ENCODE measurements around the gene CENPO.

The CENPO gene

DNA sequence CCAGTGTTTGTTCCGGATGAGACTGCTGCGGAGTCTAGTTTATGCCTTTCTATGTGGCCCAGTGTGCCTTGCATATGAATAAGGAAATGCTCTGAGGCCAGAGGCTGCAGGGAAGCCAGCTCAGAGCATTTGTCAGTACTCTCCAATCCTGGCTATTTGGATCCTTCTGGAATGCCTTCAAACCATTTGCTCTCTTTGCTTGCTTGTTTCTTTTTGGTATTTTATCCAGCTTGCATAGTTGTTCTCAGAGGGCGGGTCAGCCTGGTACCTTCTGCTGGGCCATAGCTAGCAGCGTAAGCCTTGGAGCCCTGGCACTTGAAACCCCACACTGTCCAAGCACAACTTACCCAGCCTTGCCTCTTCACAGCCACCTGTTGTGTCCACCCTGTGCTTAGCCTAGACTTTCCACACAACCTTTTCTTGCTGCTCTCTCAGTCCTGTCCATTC lies 20.5 kb downstream of the CENPO start:
- Histone ChIP-seq H3K9me3 (no peaks in the 10 kb centered on the region), H3K4me1 (no peaks in the 10 kb centered on the region), H3K36me3 (peaks cover 43% of the 10 kb centered on the region), H3K4me3 (ENCODE audit: low read depth, low read length) (no peak overlapping the region), H3K27me3 (no peaks in the 10 kb centered on the region)
- DNase-seq, result no peak
- TF ChIP-seq, protein P1, sequence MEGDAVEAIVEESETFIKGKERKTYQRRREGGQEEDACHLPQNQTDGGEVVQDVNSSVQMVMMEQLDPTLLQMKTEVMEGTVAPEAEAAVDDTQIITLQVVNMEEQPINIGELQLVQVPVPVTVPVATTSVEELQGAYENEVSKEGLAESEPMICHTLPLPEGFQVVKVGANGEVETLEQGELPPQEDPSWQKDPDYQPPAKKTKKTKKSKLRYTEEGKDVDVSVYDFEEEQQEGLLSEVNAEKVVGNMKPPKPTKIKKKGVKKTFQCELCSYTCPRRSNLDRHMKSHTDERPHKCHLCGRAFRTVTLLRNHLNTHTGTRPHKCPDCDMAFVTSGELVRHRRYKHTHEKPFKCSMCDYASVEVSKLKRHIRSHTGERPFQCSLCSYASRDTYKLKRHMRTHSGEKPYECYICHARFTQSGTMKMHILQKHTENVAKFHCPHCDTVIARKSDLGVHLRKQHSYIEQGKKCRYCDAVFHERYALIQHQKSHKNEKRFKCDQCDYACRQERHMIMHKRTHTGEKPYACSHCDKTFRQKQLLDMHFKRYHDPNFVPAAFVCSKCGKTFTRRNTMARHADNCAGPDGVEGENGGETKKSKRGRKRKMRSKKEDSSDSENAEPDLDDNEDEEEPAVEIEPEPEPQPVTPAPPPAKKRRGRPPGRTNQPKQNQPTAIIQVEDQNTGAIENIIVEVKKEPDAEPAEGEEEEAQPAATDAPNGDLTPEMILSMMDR (IDR thresholded peaks at IDR 0.05; ENCODE audit: low read depth, low read length), result no peak

DNA sequence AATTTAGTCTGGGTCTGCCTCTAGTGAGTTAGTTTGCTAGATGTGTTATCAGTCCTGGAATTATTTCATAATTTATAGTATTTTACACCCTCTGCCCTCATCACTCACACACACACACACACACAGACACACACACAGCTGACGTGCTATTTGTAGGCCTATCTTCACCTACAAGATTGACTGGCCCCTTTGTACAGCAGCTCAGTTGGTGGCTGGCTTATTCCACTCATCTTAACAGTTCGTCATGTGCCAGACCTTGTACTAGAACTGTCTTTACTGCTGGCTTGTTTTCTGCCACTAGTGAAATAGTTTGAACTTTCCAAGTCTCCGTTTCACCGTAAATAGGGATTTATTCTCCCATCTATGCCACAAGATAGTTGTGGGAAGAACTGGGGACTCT lies 21.3 kb downstream of the CENPO start:
- Histone ChIP-seq H3K4me1 (no peaks in the 10 kb centered on the region), H3K4me3 (ENCODE audit: low read depth, low read length) (no peak overlapping the region), H3K9me3 (no peaks in the 10 kb centered on the region), H3K27me3 (no peaks in the 10 kb centered on the region), H3K36me3 (peaks cover 51% of the 10 kb centered on the region)
- no peak for DNase-seq
- TF ChIP-seq, protein P1 (IDR thresholded peaks at IDR 0.05; ENCODE audit: low read depth, low read length), result no peak

DNA sequence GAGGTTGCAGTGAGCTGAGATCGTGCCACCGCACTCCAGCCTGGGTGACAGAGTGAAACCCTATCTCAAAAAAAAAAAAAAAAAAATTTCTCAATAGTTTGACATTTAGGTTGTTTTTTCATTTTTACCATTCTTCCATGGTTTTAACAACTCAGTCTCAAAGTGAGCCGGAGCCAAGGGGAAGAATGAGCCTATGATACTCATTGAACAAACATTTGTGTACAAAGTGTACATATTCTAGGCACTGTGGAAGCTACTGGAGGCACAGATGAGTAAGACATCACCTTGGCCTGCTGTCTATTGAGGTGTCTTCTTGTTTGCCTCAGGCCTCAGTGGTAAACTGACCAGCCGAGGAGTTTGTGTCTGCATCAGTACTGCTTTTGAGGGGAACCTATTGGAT lies 21.9 kb downstream of the CENPO start:
- DNase-seq, result no peak
- Histone ChIP-seq H3K36me3 (peaks cover 55% of the 10 kb centered on the region), H3K4me3 (ENCODE audit: low read depth, low read length) (no peak overlapping the region), H3K27me3 (no peaks in the 10 kb centered on the region), H3K9me3 (no peaks in the 10 kb centered on the region), H3K4me1 (no peaks in the 10 kb centered on the region)
- TF ChIP-seq, protein P1 (IDR thresholded peaks at IDR 0.05; ENCODE audit: low read depth, low read length), result no peak

DNA sequence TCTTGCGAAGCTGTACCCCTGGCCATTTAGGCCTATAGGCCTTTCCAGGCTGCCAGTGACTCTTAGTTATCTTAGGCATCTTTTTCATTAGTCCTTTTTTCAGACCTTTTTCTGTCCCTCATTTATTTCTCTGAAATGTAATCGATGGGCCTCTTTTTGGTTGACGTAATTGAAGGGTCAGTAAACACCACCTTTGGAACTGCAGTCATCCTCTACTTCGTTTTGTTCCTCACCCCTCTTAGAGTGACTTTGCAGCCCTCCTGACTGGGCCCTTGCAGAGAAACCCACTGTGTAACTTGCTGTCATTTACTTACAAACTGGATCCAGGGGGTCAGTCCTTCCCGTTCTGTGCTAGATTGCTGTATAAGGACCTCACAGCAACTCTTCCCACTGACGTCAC lies 23.2 kb downstream of the CENPO start:
- TF ChIP-seq, protein P1 (IDR thresholded peaks at IDR 0.05; ENCODE audit: low read depth, low read length), result no peak
- H3K4me3 ChIP-seq (ENCODE audit: low read depth, low read length), result no peak overlapping the region
- peaks cover 67% of the 10 kb centered on the region for H3K36me3 ChIP-seq
- H3K9me3 ChIP-seq, result no peaks in the 10 kb centered on the region
- H3K27me3 ChIP-seq, result no peaks in the 10 kb centered on the region
- no peaks in the 10 kb centered on the region for H3K4me1 ChIP-seq
- DNase-seq, result no peak

DNA sequence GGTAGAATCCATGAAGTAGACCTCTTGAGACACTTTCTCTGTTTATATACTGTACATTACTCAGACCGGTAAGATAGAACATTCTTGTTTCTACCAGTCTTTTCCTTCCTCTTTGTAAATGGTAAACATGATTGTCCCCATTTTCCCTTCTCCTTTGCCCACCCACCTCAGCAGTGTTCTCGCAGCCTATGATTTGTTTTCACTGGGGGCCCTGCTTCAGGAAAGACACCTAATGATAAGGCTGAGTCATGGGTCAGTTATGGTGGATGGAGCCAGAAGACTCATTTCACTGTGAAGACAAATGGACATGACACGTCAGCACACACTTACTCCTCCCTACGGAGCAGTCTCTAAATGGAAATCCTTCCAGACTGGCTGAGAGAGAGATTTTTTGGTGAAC lies 23.7 kb downstream of the CENPO start:
- Histone ChIP-seq H3K4me3 (ENCODE audit: low read depth, low read length) (no peak overlapping the region), H3K9me3 (no peaks in the 10 kb centered on the region), H3K27me3 (no peaks in the 10 kb centered on the region), H3K4me1 (no peaks in the 10 kb centered on the region), H3K36me3 (peaks cover 72% of the 10 kb centered on the region)
- TF ChIP-seq, protein P1 (IDR thresholded peaks at IDR 0.05; ENCODE audit: low read depth, low read length), result no peak
- DNase-seq, result no peak

DNA sequence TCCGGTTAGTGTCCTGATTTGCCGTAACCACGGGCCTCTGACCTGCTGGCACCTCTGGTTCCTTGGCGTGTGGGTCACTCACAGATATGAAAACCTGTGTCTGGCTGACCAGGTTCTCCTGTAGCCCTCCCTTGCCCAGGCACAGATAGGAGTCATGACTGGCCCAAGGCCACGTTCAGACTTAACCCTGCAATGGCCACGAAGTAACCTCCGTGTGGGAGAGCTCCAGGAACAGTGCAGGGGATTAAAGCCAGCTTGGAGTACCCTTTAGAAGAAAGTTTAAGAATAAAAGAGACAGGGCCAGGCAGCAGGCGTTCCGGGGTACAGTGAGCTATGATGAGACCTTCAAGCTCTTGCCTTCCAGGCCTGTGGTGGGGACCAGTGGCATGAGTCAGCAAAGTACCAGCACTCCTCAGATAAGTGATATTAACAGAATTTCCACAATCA lies 25.5 kb downstream of the CENPO start:
- Histone ChIP-seq H3K27me3 (no peaks in the 10 kb centered on the region), H3K36me3 (peaks cover 80% of the 10 kb centered on the region), H3K9me3 (no peaks in the 10 kb centered on the region), H3K4me3 (ENCODE audit: low read depth, low read length) (no peak overlapping the region), H3K4me1 (no peaks in the 10 kb centered on the region)
- DNase-seq, result peak; percentile 12
- TF ChIP-seq, protein P1 (IDR thresholded peaks at IDR 0.05; ENCODE audit: low read depth, low read length), result no peak
